H9 (cell line): ENCODE data around the gene ORM2. TPM values are rescaled to one million over a fixed set of nuclear protein-coding genes. Genes with fewer than 3 reads are reported as not detected.

Source experiments
- DNase-seq: peaks from one replicate; pipeline ENCODE4 v3.0.0-alpha.2; 2017
- H2AFZ ChIP-seq: one replicate; pipeline ENCODE4 v1.6.1; 2013; ENCODE audit warnings: mild to moderate bottlenecking, low read length, control low read depth, moderate library complexity
- H2AK5ac ChIP-seq: 2 replicates; pipeline ENCODE4 v1.6.1; 2013; ENCODE audit warnings: low read length, control low read depth, mixed read lengths; ENCODE audit not compliant: insufficient read length
- H2BK120ac ChIP-seq: one replicate; pipeline ENCODE4 v1.6.1; 2013; ENCODE audit warnings: low read depth, mild to moderate bottlenecking, low read length, control low read depth, inconsistent platforms; ENCODE audit not compliant: poor library complexity, severe bottlenecking
- H2BK12ac ChIP-seq: 2 replicates; pipeline ENCODE4 v1.6.1; 2013; ENCODE audit warnings: low read length, control low read depth, mixed read lengths, low read depth; ENCODE audit not compliant: insufficient read length
- H2BK15ac ChIP-seq: 2 replicates; pipeline ENCODE4 v1.6.1; 2013; ENCODE audit warnings: low read depth, low read length, control low read depth
- H2BK20ac ChIP-seq: one replicate; pipeline ENCODE4 v1.6.1; 2013; ENCODE audit warnings: low read depth, mild to moderate bottlenecking, low read length, control low read depth, inconsistent platforms; ENCODE audit not compliant: poor library complexity, severe bottlenecking
- H2BK5ac ChIP-seq: 2 replicates; pipeline ENCODE4 v1.6.1; 2013; ENCODE audit warnings: low read length, control low read depth, mixed read lengths; ENCODE audit not compliant: insufficient read length
- H3K14ac ChIP-seq: 2 replicates; pipeline ENCODE4 v1.6.1; 2013; ENCODE audit warnings: low read length, control low read depth; ENCODE audit not compliant: insufficient read depth
- H3K18ac ChIP-seq: 2 replicates; pipeline ENCODE4 v1.6.1; 2013; ENCODE audit warnings: low read depth, mild to moderate bottlenecking, mixed read lengths, low read length, control low read depth; ENCODE audit not compliant: insufficient read length
- H3K23ac ChIP-seq: 2 replicates; pipeline ENCODE4 v1.6.1; 2013; ENCODE audit warnings: low read length, control low read depth, mixed read lengths, low read depth; ENCODE audit not compliant: insufficient read length
- H3K23me2 ChIP-seq: 2 replicates; pipeline ENCODE4 v1.6.1; 2013; ENCODE audit warnings: low read depth, mild to moderate bottlenecking, mixed read lengths, low read length, control low read depth; ENCODE audit not compliant: insufficient read length, poor library complexity, severe bottlenecking
- H3K27ac ChIP-seq: 2 replicates; pipeline ENCODE4 v1.5.1; 2013; ENCODE audit warnings: low read length, control low read depth, mixed read lengths, low read depth; ENCODE audit not compliant: insufficient read length
- H3K27me3 ChIP-seq: 2 replicates; pipeline ENCODE4 v1.6.1; 2013; ENCODE audit warnings: low read length, control low read depth, inconsistent platforms; ENCODE audit not compliant: insufficient read depth
- H3K4ac ChIP-seq: 2 replicates; pipeline ENCODE4 v1.6.1; 2013; ENCODE audit warnings: low read depth, mild to moderate bottlenecking, control low read depth, inconsistent platforms, low read length, moderate library complexity
- H3K4me1 ChIP-seq: 2 replicates; pipeline ENCODE4 v1.6.1; 2013; ENCODE audit warnings: low read length, control low read depth, inconsistent platforms; ENCODE audit not compliant: insufficient read depth
- H3K4me2 ChIP-seq: 2 replicates; pipeline ENCODE4 v1.6.1; 2013; ENCODE audit warnings: low read length, control low read depth, mixed read lengths; ENCODE audit not compliant: insufficient read length, insufficient read depth
- H3K56ac ChIP-seq: 2 replicates; pipeline ENCODE4 v1.6.1; 2013; ENCODE audit warnings: low read depth, mild to moderate bottlenecking, mixed read lengths, low read length, control low read depth; ENCODE audit not compliant: insufficient read length
- H3K79me1 ChIP-seq: 2 replicates; pipeline ENCODE4 v1.6.1; 2013; ENCODE audit warnings: low read depth, mild to moderate bottlenecking, moderate library complexity, low read length, control low read depth, inconsistent platforms; ENCODE audit not compliant: insufficient read depth, poor library complexity, severe bottlenecking
- H3K79me2 ChIP-seq: 2 replicates; pipeline ENCODE4 v1.6.1; 2013; ENCODE audit warnings: low read length, control low read depth, inconsistent platforms; ENCODE audit not compliant: insufficient read depth
- H3K9ac ChIP-seq: 2 replicates; pipeline ENCODE4 v1.6.1; 2013; ENCODE audit warnings: low read length, control low read depth, mixed read lengths; ENCODE audit not compliant: insufficient read length; ENCODE audit errors: extremely low read depth
- H3K9me3 ChIP-seq: one replicate; pipeline ENCODE4 v1.6.1; 2013; ENCODE audit warnings: low read depth, low read length, inconsistent platforms; ENCODE audit not compliant: control insufficient read depth
- H3T11ph ChIP-seq: one replicate; pipeline ENCODE4 v1.6.1; 2013; ENCODE audit warnings: mild to moderate bottlenecking, low read length, control low read depth, inconsistent platforms
- H4K20me1 ChIP-seq: one replicate; pipeline ENCODE4 v1.6.1; 2013; ENCODE audit not compliant: control insufficient read depth, insufficient read length, insufficient read depth
- H4K5ac ChIP-seq: 2 replicates; pipeline ENCODE4 v1.6.1; 2013; ENCODE audit warnings: low read depth, mild to moderate bottlenecking, mixed read lengths, low read length, control low read depth; ENCODE audit not compliant: insufficient read length
- H4K8ac ChIP-seq: replicated peaks from 2 replicates; pipeline ENCODE4 v1.6.1; 2013; ENCODE audit warnings: low read length, control low read depth, mixed read lengths, low read depth; ENCODE audit not compliant: insufficient read length
- H4K91ac ChIP-seq: 2 replicates; pipeline ENCODE4 v1.6.1; 2013; ENCODE audit warnings: low read depth, mild to moderate bottlenecking, moderate library complexity, mixed read lengths, low read length, control low read depth; ENCODE audit not compliant: insufficient read length
- H3K27ac Mint-ChIP-seq, 3 experiments: 2 replicates in 2 of 3; 3 replicates in 1 of 3; pipeline ENCODE4 v1.8.0; 2020 to 2021; ENCODE audit warnings: mixed read lengths in 3 of 3, mild to moderate bottlenecking in 1 of 3, moderate library complexity in 1 of 3
- H3K27me3 Mint-ChIP-seq: 2 replicates; pipeline ENCODE4 v1.8.0; 2021; ENCODE audit warnings: low read depth, mild to moderate bottlenecking, moderate library complexity, mixed read lengths
- H3K36me3 Mint-ChIP-seq, 3 experiments: 2 replicates in 2 of 3; 3 replicates in 1 of 3; pipeline ENCODE4 v1.8.0; 2020 to 2021; ENCODE audit warnings: low read depth in 3 of 3, mixed read lengths in 3 of 3; ENCODE audit not compliant: insufficient read depth in 1 of 3
- H3K4me1 Mint-ChIP-seq, 2 experiments: 2 replicates each; pipeline ENCODE4 v1.8.0; 2020; ENCODE audit warnings: mixed read lengths in 2 of 2
- H3K4me3 Mint-ChIP-seq, 2 experiments: 2 replicates in 1 of 2; 3 replicates in 1 of 2; pipeline ENCODE4 v1.8.0; 2020 to 2021; ENCODE audit warnings: mild to moderate bottlenecking in 2 of 2, mixed read lengths in 2 of 2, moderate library complexity in 1 of 2
- H3K9me3 Mint-ChIP-seq, 2 experiments: 2 replicates in 1 of 2; 3 replicates in 1 of 2; pipeline ENCODE4 v1.8.0; 2020; ENCODE audit warnings: mild to moderate bottlenecking in 2 of 2, mixed read lengths in 2 of 2, moderate library complexity in 1 of 2
- CTCF ChIP-seq: fragments of 200-600 bp; sonication (generic); conservative IDR thresholded peaks from 3 replicates; pipeline ENCODE4 v1.8.0; 2021; ENCODE audit warnings: antibody characterized with exemption, mild to moderate bottlenecking
- WGBS: extraction: QIAGEN DNeasy Blood & Tissue Kit; methylation state at CpG from one replicate; pipeline ENCODE4 v1.1.7; 2013; ENCODE audit warnings: missing lambda C conversion rate, low lambda C conversion rate, mixed read lengths; ENCODE audit not compliant: insufficient read length; ENCODE audit errors: extremely low coverage; 5-methylcytosine and 5-hydroxymethylcytosine counted together
- total RNA-seq: library from RNA; stranded (reverse); gene quantifications from 2 replicates; pipeline ENCODE4 v1.2.1, GENCODE V29; 2021

Gene ORM2
- total RNA-seq, 1 experiment from 2014 or later: 1.2 TPM

- H3K9ac ChIP-seq: no peak overlapping the region
- H4K5ac ChIP-seq: no peak overlapping the region
- H2BK12ac ChIP-seq: no peak overlapping the region
- Mint-ChIP-seq H3K4me3 (no peak overlapping the region), H3K36me3 (peaks cover 46 to 53% (median 47%) of the 10 kb centered on the region in 3 experiments), H3K9me3 (no peaks in the 10 kb centered on the region), H3K27ac (no peak overlapping the region), H3K27me3 (no peaks in the 10 kb centered on the region), H3K4me1 (peaks cover 8 to 10% of the 10 kb centered on the region in 2 experiments)
- no peaks in the 10 kb centered on the region for H3K79me1 ChIP-seq
- H2AK5ac ChIP-seq: no peak overlapping the region
- no peak overlapping the region for H2BK15ac ChIP-seq
- no peak for DNase-seq
- H3K56ac ChIP-seq: no peak overlapping the region
- H3K79me2 ChIP-seq: 0 out of 2 replicates have a peak, but pooled peaks cover 3% of the 10 kb centered on the region
- H3K4ac ChIP-seq: no peak overlapping the region
- H2BK120ac ChIP-seq: no peak overlapping the region
- H4K20me1 ChIP-seq: no peaks in the 10 kb centered on the region
- H3K4me1 ChIP-seq: peaks cover 9% of the 10 kb centered on the region; the same call in 1 of the 2 replicates
- no peak overlapping the region for H4K8ac ChIP-seq
- peaks cover 5% of the 10 kb centered on the region for H3K23me2 ChIP-seq
- H3T11ph ChIP-seq: no peak overlapping the region
- no peak overlapping the region for H3K4me2 ChIP-seq
- no CpG with 5 or more reads among the region's 2 CpGs for WGBS
- no peak overlapping the region for H3K18ac ChIP-seq
- no peak overlapping the region for H2BK20ac ChIP-seq
- H2BK5ac ChIP-seq: no peak overlapping the region
- no peak overlapping the region for H4K91ac ChIP-seq
- TF ChIP-seq CTCF: no peak
- no peaks in the 10 kb centered on the region for H3K9me3 ChIP-seq
- no peak overlapping the region for H3K23ac ChIP-seq
- H3K27ac ChIP-seq: no peak overlapping the region
- no peak overlapping the region for H2AFZ ChIP-seq
- H3K14ac ChIP-seq: no peak overlapping the region
- H3K27me3 ChIP-seq: no peaks in the 10 kb centered on the region
Measured at GRCh38 chr9:114365194-114365593, 35.5 kb downstream of the ORM2 start.
